GM12875 (cell line): ENCODE results near the gene SMYD1.

ENCODE experiments used
- H3K4me3 ChIP-seq: one replicate; pipeline ENCODE4 v1.5.1; 2011; ENCODE audit warnings: low read depth, low read length, control low read depth
- CTCF ChIP-seq: IDR thresholded peaks from 2 replicates; pipeline ENCODE4 v1.5.1; 2011; ENCODE audit warnings: low read depth, mild to moderate bottlenecking, control low read depth, inconsistent platforms, low read length, moderate library complexity, borderline replicate concordance; ENCODE audit not compliant: insufficient read depth

The SMYD1 gene

GRCh38 chr2:88048541-88048940, 19.1 kb upstream of the SMYD1 start:
- no peak for TF ChIP-seq CTCF
- H3K4me3 ChIP-seq = no peak overlapping the region

- no peak for TF ChIP-seq CTCF
- H3K4me3 ChIP-seq = no peak overlapping the region
Measured at GRCh38 chr2:88049622-88050021, 18.0 kb upstream of the SMYD1 start.

- no peak overlapping the region for H3K4me3 ChIP-seq
- TF ChIP-seq CTCF = no peak
Measured at GRCh38 chr2:88051792-88052191, 15.8 kb upstream of the SMYD1 start.

GRCh38 chr2:88053296-88053695, 14.3 kb upstream of the SMYD1 start:
- no peak for TF ChIP-seq CTCF
- no peak overlapping the region for H3K4me3 ChIP-seq

GRCh38 chr2:88053934-88054781, 13.5 kb upstream of the SMYD1 start:
- TF ChIP-seq CTCF = no peak
- H3K4me3 ChIP-seq = peak overlapping the region; percentile 59

- TF ChIP-seq CTCF = no peak
- peak overlapping the region; percentile 59 for H3K4me3 ChIP-seq
Measured at GRCh38 chr2:88054782-88055370, 12.7 kb upstream of the SMYD1 start.
